Measurements from ENCODE around the gene CABP1.
"Not testable (repeated sequence)": the region's sequence is repeated elsewhere in the genome, so short reads cannot be mapped to it uniquely, and the experiment has no call there.

CABP1 gene

DNA sequence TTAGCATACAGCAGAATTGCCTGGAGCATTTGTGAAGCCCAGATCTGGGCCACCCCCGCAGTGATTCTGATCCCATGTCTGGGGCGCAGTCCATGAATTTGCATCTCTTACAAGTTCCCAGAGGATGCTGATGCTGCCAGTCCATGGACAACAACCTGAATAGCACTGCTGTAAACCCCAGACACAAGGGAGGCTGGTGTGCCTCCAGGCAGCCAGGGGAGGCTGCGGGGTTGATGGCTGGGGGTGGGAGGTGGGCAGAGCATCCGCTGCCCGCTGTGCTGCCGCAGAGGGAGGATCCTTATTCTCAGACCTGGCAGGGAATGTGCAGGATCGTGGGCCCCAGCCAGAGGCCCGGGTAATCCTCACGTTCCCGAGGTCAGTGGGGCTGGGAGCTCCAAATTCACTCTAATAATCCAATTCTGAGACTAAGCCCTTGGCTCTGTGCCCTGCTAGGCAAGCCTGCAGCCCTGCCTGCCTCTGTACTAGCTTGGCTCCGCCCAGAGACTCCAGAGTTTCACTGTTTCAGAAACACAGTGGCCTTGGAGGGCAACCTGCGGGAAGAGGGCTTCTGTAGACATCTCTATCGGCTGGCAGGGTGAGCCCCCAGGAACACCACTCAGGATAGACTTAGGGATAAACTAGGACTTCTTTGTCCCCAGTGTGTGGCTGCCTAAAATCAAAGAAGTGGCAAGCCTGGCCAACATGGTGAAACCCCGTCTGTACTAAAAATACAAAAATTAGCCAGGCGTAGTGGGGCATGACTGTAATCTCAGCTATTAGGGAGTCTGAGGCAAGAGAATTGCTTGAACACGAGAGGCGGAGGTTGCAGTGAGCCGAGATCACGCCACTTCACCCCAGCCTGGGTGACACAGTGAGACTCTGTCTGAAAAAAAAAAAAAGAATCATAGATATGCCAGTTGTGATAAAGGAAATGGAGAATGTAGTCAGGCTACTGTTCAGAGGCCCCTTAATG lies 28.7 kb downstream of the CABP1 start:
- no peak for DNase-seq

DNA sequence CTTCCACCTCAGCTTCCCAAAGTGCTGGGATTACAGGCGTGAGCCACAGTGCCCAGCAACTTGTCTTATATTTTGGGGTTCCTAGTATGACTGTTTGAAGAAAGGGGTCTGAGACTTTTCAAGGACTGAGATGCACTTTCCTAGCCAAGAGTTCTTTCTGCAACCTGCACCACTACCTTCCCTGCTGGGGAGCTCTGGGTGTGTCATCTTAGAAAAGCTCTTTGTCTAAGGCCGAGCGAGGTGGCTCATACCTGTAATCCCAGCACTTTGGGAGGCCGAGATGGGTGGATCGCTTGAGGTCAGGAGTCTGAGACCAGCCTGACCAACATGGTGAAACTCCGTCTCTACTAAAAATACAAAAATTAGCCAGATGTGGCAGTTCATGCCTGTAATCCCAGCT lies 29.8 kb downstream of the CABP1 start:
- not testable (repeated sequence) for DNase-seq

DNA sequence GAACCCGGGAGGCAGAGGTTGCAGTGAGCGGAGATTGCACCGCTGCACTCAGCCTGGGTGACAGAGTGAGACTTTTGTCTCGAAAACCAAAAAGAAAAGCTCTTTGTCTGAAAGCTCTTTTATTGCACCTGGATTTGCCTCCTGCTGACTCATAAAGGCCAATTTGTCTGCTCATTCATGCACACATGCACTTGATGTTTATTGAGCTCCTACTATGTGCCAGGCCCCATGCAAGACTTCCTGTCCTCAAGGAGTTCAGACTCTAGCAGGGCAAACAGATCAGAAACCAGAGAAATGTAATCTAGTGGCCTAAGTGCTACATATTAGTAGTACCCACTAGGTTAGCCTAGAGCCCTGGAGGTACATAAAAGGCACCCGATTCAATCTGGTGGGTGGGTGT lies 30.2 kb downstream of the CABP1 start:
- DNase-seq, result no peak

DNA sequence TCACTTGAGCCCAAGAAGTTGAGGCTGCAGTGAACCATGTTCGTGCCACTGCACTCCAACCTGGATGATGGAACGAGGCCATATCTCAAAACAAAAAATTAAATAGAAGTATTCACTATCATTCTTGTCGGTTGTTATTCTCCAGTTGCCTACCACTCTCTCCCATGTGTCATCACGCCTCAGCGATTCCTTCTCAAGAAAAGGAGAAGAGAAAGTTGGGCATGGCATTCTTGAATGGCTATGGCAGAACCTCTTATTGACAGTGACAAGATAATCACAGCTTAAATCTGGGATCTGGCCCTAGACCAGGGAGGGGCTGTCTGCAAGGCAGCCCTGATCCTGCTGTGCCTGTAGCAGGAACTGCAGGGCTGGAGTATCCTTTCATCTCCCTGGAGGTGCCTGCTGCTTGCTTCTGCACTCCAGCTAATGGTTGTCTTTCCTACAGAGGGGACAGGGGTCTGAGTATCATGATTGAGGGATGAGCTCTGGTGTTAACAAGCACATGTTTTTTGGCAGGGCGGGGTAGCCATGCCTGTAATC lies 33.7 kb downstream of the CABP1 start:
- DNase-seq, result no peak

DNA sequence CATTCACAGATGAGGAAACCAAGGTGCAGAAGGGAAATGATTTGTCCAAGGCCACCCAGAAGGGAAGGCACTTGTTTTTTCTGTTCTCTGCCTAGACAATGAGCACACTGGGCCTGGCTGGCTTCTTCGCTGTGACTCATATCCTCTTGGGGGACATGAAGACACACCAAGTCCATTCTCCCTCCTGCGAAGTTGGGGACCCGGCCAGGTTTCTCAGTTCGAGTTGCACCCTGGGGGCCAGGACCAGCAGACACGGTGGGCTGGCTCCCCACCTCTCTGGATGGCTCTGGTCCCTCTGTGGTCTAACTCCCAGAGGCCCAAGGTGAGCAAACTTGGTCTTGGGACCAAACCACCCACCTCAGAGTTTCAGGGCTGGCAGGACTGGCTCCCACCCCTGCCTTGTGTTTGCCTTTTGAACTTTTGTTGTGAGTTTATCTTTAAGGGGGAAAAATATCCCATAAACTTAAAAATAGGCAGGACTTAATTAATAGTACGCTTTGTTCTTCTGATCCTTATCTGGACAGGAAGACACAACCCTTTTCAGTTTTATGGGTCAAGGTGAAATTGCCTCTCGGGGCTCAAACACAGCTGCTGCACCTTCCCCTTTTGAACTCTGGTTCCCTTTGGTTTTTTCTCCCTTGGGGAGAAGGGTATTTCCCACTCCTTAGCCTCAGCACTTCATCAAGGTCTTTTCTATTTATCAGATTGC lies 37.5 kb downstream of the CABP1 start:
- no peak for DNase-seq

DNA sequence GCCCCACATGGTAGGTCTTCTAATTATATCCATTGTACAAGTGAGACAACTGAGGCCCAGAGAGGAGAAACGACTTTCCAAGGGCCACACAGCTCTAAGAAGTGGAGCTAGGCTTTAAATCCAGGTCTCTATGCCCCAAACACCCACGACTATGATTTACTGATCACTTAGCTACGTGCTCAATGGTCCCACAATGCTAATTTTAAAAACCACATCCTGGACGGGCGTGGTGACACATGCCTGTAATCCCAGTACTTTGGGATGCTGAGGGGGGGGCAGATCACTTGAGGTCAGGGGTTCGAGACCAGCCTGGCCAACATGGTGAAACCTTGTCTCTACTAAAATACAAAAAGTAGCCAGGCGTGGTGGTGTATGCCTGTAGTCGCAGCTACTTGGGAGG lies 38.1 kb downstream of the CABP1 start:
- no peak for DNase-seq

DNA sequence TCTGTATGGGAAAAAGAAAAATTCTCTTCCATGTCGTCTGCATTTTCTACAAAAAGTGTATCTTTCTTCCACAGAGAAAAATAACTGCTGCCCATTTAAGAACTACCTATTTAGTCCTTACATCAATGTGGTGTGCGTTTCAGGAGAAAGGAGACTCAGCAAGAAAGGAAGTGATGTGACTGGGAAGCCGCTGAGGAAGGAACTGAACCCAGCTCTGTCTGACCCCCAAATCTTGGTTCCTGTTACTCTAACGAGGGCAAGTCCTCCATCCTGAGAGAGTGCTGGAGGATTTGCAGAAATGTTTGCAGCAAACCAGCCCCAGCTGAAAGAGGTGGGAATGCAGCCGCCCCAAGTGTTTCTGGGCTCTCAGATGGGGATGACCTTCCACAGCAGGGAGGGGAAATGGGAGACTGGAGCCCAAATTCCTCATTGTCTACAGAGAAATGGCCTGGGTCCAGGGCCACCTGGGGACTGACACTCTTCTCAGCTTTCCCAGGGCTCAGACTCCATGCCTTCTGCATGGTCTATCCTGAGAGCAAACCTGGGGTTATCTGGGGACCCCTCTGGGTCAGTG lies 39.8 kb downstream of the CABP1 start:
- DNase-seq, result no peak

DNA sequence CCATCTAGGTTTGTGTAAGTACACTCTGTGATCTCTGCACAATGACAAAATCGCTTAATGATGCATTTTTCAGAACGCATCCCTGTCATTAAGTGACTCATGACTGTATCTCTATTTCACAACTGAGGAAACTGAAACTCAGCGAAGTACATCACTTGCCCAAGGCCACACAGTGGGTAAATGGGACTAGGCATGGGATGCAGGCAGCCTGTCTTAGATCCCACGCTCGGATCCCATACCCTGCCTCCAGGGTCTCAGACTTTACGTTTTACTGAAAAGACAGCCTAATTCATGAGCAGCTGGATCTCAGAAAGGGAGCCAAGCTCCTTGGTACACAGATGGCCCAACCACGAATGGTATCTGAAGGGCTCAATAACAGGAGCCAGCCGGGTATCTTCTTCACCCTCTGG lies 44.1 kb downstream of the CABP1 start:
- no peak for DNase-seq

DNA sequence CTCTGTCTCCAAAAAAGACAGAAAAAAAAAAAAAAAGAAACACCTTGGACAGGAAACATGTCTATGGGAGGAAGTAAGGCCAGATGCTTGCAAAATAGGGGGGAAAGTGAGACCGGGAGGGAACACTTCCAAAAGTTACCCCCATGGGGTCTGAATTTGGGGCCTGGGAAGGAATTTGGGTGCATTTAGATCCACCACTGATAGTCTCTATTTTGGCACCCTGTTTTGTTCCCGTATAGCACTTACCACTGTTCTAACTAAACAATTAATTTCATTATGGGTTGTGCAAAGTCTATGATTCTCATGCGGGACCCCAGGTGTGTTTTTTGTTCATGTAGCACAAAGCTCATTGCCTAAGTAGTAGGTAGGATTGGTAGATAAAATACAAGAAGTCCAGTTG lies 45.1 kb downstream of the CABP1 start:
- no peak for DNase-seq

DNA sequence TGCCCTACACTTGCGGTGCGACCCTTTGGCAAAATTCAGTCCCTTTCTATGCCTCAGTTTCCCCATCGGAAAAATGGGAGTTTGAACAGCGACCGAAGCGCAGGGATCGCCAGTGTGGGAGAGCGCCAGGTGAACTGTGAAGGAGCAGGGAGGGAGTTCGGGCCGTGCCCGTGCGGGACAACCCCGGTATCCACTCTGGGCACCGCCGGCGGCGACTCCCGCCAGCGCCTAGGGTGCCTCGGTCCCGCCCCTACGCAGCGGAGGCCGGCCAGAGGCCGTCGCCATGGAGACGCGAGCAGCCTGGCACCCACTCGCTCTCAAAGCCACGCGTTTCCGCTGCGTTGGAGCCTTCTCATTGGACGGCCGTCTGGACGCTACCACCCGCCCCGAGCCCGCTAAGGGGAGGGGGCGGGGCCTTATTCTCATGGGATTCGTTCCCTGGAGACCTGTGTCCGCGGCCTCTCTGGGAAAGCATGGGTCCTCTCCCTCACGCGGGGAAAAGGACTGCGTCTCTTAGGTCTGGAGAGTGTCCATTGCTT lies 45.8 kb downstream of the CABP1 start:
- DNase-seq, result peak; percentile 99

DNA sequence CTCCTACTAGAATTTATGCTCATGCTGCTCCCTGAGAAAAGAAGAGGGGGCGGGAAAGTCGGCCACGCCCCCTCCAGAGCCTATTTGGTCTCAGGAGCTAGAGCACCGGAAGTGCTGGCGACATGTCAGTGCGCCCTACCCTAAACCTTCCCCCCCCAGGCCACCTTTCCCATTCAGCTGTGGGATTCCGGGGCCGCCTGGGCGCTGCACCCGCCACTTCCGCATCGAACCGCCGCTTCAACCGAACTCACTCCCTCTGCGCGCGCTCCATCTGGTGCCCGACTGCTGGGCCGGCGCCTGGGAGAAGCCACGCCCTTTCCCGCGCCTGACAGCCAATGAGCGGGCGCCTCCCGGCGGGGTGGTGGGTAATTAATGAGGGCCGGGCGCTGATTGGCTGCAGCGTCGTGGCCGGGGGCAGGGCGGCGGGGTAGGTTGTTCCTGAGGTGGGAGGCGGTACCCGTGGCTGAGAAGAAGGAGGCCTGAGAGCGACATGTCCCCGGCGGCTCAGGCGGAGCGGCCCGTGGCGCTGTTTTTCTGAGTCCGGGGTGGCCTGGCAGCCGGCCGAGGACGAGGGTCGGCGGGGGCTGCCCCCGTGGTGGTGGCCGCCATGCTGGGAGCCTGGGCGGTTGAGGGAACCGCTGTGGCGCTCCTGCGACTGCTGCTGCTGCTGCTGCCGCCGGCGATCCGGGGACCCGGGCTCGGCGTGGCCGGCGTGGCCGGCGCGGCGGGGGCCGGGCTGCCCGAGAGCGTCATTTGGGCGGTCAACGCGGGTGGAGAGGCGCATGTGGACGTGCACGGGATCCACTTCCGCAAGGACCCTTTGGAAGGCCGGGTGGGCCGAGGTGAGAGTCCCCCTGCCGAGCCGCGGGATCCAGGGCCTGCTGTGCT lies 46.5 kb downstream of the CABP1 start, which contains the start of gene MLEC:
TSS of gene MLEC (plus strand) at position 460 of the 888 bp plus-strand sequence. CDS start at position 608, 148 bp downstream.
- peak; percentile 98 for DNase-seq

DNA sequence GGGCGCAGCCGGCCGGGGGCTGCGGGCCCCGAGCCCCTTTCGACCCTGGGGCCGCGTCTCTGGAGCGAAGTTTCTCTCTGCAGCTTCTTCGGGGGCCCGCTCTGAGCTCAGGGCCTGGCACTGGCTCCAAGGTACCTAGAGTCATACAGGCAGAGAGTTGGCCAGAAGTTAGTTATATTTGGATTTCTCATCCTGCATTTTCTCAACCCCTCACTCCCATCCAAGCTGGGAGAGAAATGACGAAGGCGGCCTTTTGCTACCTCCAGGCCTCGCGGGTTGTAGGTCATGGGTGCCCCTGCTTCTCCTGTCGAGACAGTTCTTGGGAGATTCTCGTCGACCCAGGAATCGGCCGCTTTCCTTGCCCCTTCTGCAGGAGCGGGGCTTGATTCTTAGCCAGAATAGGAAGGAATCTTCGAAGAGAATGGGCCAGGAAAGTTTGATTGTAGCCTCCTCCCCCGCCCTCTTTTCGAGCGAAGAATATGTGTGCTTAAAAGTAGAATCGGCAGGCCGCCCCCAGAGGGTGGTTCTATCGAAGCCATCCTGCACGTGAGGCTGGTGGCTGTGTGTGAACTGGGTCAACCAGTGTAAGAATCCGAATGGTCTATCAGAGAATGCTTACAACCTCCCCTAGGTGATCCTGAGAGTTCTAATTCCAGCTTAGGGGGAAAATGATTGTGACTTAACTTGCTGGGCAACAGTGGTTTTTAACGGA lies 47.3 kb downstream of the CABP1 start:
- DNase-seq, result no peak

DNA sequence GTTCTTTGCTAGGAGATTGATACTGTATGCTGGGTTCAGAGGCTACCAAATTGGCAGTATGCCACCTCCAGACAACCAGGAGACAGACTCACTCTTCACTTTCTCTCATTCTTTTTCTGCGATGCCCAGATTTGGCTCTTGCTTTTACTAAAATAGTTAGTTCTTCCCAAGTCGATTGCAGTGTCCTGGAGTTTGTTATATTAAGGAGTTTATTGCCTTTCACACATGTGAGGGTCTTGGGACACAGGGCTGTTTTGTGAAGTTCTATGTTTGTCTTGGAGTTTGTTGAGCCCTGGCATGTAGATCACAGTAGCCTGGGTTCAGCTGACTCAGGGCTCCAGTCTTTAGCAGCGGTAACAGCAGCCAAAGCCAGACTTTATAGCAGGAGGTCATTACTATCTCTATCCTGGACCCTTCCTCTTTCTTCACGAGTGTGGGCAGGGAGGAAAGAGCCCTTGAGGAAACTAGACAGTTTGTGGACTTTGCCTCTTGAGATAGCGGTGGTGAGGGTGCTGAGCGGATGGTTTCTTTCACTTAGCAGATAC lies 48.2 kb downstream of the CABP1 start:
- peak in 1 of 2 experiments; percentile 22 for DNase-seq

DNA sequence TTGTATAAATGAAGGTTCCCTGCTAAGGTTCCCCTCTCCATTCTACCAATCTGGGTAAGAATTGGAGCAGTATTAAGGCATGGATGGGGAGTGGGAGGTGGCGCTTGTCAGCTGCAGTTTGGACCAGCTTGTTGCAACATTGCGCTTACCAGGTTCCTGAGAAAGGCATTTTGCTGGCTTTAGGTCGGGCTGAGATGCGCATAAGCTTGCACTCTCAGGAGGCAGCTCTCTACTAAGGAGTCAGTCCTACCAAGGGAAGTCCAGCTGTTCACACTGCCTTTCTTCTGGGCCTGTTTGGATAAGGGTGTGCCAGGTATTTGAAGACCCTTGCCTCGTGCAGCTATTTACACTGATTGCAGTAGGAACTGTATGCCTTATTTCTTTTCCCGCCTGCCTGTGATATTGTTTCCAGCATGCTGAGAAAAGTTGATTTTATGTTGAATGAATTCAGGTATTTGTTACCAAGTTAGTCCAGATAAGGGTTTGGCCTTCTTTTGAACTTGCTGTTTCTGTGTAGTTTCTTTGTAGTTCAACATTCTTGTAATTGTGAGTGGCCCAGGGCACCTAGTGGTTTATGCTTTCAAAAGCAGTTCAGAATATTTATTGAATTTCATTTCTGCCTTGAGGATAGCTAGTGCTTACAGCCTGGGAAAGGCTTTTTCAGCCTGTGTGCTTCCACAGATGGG lies 49.1 kb downstream of the CABP1 start:
- no peak for DNase-seq

DNA sequence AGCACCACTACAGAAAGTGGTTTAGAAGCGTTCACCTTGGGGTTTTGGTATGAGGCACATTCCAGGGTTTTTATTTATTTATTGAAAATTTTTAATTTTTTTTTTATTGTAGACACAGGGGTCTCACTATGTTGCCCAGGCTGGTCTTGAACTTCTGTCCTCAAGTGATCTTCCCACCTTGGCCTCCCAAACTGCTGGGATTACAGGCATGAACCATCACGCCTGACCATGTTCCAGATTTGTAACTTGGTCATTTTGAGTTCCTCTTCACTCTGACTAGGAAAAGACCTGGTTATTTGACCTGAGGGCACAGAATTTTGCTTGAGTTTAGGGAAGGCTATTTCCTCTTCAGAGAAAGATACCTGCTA lies 49.6 kb downstream of the CABP1 start:
- DNase-seq, result no peak

DNA sequence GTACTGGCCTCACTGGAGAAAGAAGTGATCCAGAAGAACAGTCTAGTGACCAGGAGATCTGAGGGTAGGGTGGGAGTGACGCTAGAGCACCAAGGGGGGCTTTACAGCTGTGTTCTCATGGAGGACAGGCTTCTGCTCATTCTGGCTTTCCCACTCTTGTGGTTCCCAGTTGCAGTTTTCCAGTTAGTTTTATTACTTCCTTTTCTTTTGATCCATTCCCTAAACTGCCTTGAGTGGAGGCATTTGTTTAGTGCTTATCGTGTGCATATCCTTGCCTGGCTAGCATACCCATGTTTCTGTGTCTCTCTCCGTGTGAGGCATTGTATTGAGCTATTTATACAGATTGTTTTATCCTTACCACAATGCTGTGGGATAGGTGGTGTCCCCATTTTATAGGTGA lies 50.6 kb downstream of the CABP1 start:
- DNase-seq, result no peak

DNA sequence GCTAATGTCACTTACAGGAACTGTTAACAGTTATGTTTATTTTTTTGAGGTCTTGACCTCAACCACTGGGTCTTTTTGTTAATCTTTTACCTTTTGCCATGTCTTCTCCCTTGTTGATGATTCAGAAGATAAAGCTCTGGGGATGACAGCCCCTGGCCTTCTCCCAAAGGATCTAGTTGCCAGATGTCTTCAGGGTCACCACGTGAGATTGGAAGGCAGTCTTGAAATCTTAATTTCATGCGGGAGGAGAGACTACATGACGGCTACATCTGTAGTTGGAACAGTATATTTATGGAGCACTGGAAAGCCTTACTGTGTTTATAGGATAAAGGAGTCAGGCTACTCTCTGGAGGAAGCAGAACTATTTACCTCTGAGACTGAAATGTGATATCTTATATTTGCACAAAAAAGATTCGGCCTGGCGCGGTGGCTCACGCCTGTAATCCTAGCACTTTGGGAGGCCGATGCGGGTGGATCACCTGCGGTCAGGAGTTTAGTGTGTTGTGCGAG lies 52.2 kb downstream of the CABP1 start:
- DNase-seq, result no peak

DNA sequence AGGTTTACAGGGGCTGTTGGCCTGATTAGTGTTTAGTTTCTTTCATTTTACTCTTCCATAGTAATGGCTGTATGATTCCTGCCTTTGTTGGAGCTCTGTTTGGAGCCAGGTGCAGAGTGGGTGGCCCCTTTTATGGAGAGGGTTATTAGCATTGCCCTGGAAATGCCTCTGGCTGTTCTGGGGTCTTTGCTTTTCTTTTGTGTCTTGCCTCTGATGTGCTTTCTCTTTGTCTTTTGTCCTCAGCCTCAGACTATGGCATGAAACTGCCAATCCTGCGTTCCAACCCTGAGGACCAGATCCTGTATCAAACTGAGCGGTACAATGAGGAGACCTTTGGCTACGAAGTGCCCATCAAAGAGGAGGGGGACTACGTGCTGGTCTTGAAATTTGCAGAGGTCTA lies 53.4 kb downstream of the CABP1 start:
- DNase-seq, result no peak

DNA sequence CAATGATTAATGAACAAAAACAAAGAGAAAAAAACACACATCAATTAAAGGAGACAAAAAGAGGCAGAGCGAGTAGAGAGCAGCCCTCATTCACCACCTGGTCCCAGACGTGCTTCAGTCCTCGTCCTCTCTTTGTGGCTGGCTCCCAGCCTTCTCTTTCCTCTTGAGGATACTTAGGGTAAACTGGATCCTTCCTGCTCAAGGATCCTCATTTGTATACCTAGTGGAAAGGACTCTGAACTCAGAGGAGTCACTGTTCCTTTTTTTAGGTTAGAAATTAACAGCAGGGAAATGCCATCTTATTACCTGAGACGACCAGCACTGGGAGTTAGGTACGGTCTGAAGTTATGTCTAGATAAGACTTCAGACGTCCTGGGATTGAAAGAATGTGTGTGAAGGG lies 56.2 kb downstream of the CABP1 start:
- no peak for DNase-seq

DNA sequence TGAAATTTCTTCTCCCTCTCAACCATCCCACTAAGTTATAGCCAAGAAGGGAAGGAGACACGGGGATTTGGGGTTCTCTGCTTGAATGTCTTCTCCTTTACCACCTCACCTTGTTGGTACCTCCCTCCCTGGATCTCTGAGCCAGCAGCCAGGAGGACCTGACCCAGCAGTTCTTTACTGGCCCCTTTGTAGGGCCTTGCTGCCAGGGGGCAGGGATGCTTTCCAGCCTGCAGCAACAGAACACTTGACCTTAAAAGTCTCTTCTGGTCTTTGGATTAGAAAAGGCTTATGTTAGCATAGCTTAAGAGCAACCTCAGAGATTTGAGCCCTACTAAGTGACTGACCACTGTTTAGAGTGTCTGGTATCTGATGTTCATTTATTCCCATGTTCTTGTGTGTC lies 56.9 kb downstream of the CABP1 start:
- no peak for DNase-seq

Data from SHP77 (cell line).